T-cell (primary cell): ENCODE data around the gene PSD4. TPM values are rescaled to one million over a fixed set of nuclear protein-coding genes. Genes with fewer than 3 reads are reported as not detected.

Experiments used
- ATAC-seq, 4 experiments: fragments of 200-7000 bp in 3 of 4; fragments of 150-1000 bp in 1 of 4; cut with Tn5 transposase; replicated peaks in 1 of 4; 1 replicate in 3 of 4; 2 replicates in 1 of 4; pipeline ENCODE4 v1.10.0; 2021; ENCODE audit warnings: moderate library complexity in 3 of 4, mild to moderate bottlenecking in 2 of 4, moderate number of reproducible peaks in 1 of 4
- CTCF ChIA-PET, 2 donors: fragments of 300-600 bp; sonication (Branson Sonifier 250); formaldehyde crosslinking; loops; one replicate each; lab custom pipeline; 2022; ENCODE audit warnings: antibody characterized with exemption in 2 of 2; lab: Charles Lee
- POLR2A ChIA-PET, 2 donors: fragments of 300-600 bp; sonication (Branson Sonifier 250); formaldehyde crosslinking; loops; one replicate each; lab custom pipeline; 2022; ENCODE audit warnings: antibody characterized with exemption in 2 of 2; lab: Charles Lee
- DNase-seq, 35 experiments: peaks; one replicate each; pipeline versions ENCODE4 v3.0.0 to v3.0.0-alpha.2; 2013 to 2023
- H3K27ac ChIP-seq: one replicate; pipeline ENCODE4 v1.5.1; 2013; ENCODE audit warnings: low read length
- H3K27me3 ChIP-seq, 2 experiments: replicated peaks in 1 of 2; 1 replicate in 1 of 2; 2 replicates in 1 of 2; pipeline versions ENCODE4 v1.6.1 to v1.7.0; 2013; ENCODE audit warnings: low read length in 1 of 2, mixed read lengths in 1 of 2; ENCODE audit not compliant: control insufficient read depth in 2 of 2, insufficient read depth in 2 of 2; ENCODE audit errors: extremely low read depth in 1 of 2
- H3K36me3 ChIP-seq, 2 donors: 1 replicate in 1 of 2; 2 replicates in 1 of 2; pipeline versions ENCODE4 v1.6.1 to v1.7.0; 2013; ENCODE audit warnings: low read length in 1 of 2; ENCODE audit not compliant: control insufficient read depth in 2 of 2, insufficient read depth in 1 of 2; ENCODE audit errors: extremely low read depth in 1 of 2
- H3K4me1 ChIP-seq, 2 experiments: 1 replicate in 1 of 2; 2 replicates in 1 of 2; pipeline versions ENCODE4 v1.6.1 to v1.7.0; 2013; ENCODE audit warnings: low read length in 2 of 2, mixed read lengths in 1 of 2; ENCODE audit not compliant: insufficient read depth in 2 of 2, control insufficient read depth in 1 of 2; ENCODE audit errors: extremely low read depth in 1 of 2
- H3K4me3 ChIP-seq, 2 donors: 1 replicate in 1 of 2; 2 replicates in 1 of 2; pipeline versions ENCODE4 v1.5.1 to v1.7.0; 2013; ENCODE audit warnings: mild to moderate bottlenecking in 2 of 2, low read length in 1 of 2, moderate library complexity in 1 of 2; ENCODE audit not compliant: control insufficient read depth in 1 of 2; ENCODE audit errors: extremely low read depth in 1 of 2
- H3K9me3 ChIP-seq: 2 replicates; pipeline ENCODE4 v1.7.0; 2013
- H3K27ac Mint-ChIP-seq, 2 donors: one replicate each; pipeline ENCODE4 v1.8.0; 2020 to 2021; ENCODE audit warnings: mild to moderate bottlenecking in 2 of 2, mixed read lengths in 2 of 2
- H3K27me3 Mint-ChIP-seq, 2 donors: one replicate each; pipeline ENCODE4 v1.8.0; 2021 to 2022; ENCODE audit warnings: mixed read lengths in 2 of 2
- H3K36me3 Mint-ChIP-seq: one replicate; pipeline ENCODE4 v1.8.0; 2021; ENCODE audit warnings: mixed read lengths
- H3K4me1 Mint-ChIP-seq, 3 donors: one replicate each; pipeline ENCODE4 v1.8.0; 2020 to 2022; ENCODE audit warnings: mixed read lengths in 3 of 3, mild to moderate bottlenecking in 1 of 3
- H3K4me3 Mint-ChIP-seq, 3 donors: one replicate each; pipeline ENCODE4 v1.8.0; 2020 to 2022; ENCODE audit warnings: mild to moderate bottlenecking in 3 of 3, mixed read lengths in 3 of 3, moderate library complexity in 3 of 3
- H3K9me3 Mint-ChIP-seq, 3 donors: one replicate each; pipeline ENCODE4 v1.8.0; 2020 to 2022; ENCODE audit warnings: mixed read lengths in 3 of 3
- WGBS: methylation state at CpG from one replicate; pipeline ENCODE4 v1.1.5; 2013; ENCODE audit warnings: missing lambda C conversion rate; ENCODE audit not compliant: insufficient coverage; 5-methylcytosine and 5-hydroxymethylcytosine counted together
- total RNA-seq, 35 experiments: library from RNA in 6 of 35; stranded (reverse) in 6 of 35; fragments of 120-200 nt in 1 of 35; gene quantifications; one replicate each; pipeline versions ENCODE4 v1.2.1 to v1.2.4 and lab custom pipeline; 2013 to 2026

Gene PSD4
- total RNA-seq, 5 donors from 2014 or later (not counting 1 experiment from before 2014, with no cell fraction given), result 145 to 217 (median 150) TPM

GRCh38 chr2:113186433-113186796 lies 12.6 kb downstream of the PSD4 start:
- no peaks in the 10 kb centered on the region for H3K27me3 ChIP-seq
- Mint-ChIP-seq H3K36me3 (peaks cover 47% of the 10 kb centered on the region), H3K4me1 (peaks cover 79 to 86% (median 83%) of the 10 kb centered on the region in 3 donors), H3K4me3 (peak overlapping the region in 1 of 3 donors; percentile 30), H3K27me3 (no peaks in the 10 kb centered on the region), H3K9me3 (no peaks in the 10 kb centered on the region), H3K27ac (peak overlapping the region; percentile 62 to 96)
- no peak for DNase-seq
- H3K9me3 ChIP-seq, result no peaks in the 10 kb centered on the region
- ChIA-PET POLR2A (no interaction called here), CTCF (no interaction called here)
- H3K4me3 ChIP-seq, result no peak overlapping the region
- no peak overlapping the region for H3K27ac ChIP-seq
- peaks cover 26 to 65% of the 10 kb centered on the region in 2 experiments for H3K4me1 ChIP-seq
- no peak for ATAC-seq
- H3K36me3 ChIP-seq, result peaks cover 21 to 85% of the 10 kb centered on the region in 2 donors
- 79% methylated on average over 3 of the region's 5 CpGs for WGBS

GRCh38 chr2:113187771-113188170 lies 14.0 kb downstream of the PSD4 start:
- DNase-seq (no peak), ATAC-seq (no peak)
- Histone ChIP-seq H3K4me1 (peaks cover 17 to 55% of the 10 kb centered on the region in 2 experiments), H3K36me3 (peaks cover 13 to 82% of the 10 kb centered on the region in 2 donors), H3K27me3 (peaks cover 0 to 3% of the 10 kb centered on the region in 2 experiments), H3K27ac (no peak overlapping the region), H3K4me3 (no peak overlapping the region), H3K9me3 (no peaks in the 10 kb centered on the region)
- Mint-ChIP-seq H3K27ac (peak overlapping the region; percentile 78 to 96), H3K9me3 (no peaks in the 10 kb centered on the region), H3K4me1 (peaks cover 65 to 72% (median 72%) of the 10 kb centered on the region in 3 donors), H3K36me3 (peaks cover 46% of the 10 kb centered on the region), H3K27me3 (no peaks in the 10 kb centered on the region), H3K4me3 (peak overlapping the region in 2 of 3 donors; percentile 1 to 21)
- ChIA-PET POLR2A (no interaction called here), CTCF (no interaction called here)
- no CpG with 5 or more reads among the region's 6 CpGs for WGBS

GRCh38 chr2:113190871-113191270 lies 17.1 kb downstream of the PSD4 start:
- ChIA-PET POLR2A (no interaction called here), CTCF (interaction anchor here in 1 of 2 donors (1.2 to 1.6 kb wide), 2 partner anchors 10 to 52 kb away, joined by 3 to 4 read pairs; no protein-coding TSS in a partner anchor)
- H3K4me1 ChIP-seq, result peaks cover 6 to 35% of the 10 kb centered on the region in 2 experiments
- peaks cover 0 to 3% of the 10 kb centered on the region in 2 experiments for H3K27me3 ChIP-seq
- H3K27ac Mint-ChIP-seq, result peak overlapping the region; percentile 89 to 94
- peaks cover 58% of the 10 kb centered on the region for H3K36me3 Mint-ChIP-seq
- H3K9me3 ChIP-seq, result no peaks in the 10 kb centered on the region
- ATAC-seq, result no peak
- peaks cover 14 to 81% of the 10 kb centered on the region in 2 donors for H3K36me3 ChIP-seq
- no peaks in the 10 kb centered on the region for H3K9me3 Mint-ChIP-seq
- no CpG with 5 or more reads among the region's 1 CpG for WGBS
- H3K27me3 Mint-ChIP-seq, result no peaks in the 10 kb centered on the region
- no peak overlapping the region for H3K4me3 Mint-ChIP-seq
- no peak overlapping the region for H3K27ac ChIP-seq
- DNase-seq, result no peak
- no peak overlapping the region for H3K4me3 ChIP-seq
- H3K4me1 Mint-ChIP-seq, result peaks cover 42 to 60% (median 43%) of the 10 kb centered on the region in 3 donors

GRCh38 chr2:113192459-113193100 lies 18.8 kb downstream of the PSD4 start:
- 100% methylated on average over 3 of the region's 7 CpGs for WGBS
- Histone ChIP-seq H3K4me3 (no peak overlapping the region), H3K27me3 (peaks cover 0 to 3% of the 10 kb centered on the region in 2 experiments), H3K4me1 (peaks cover 5 to 26% of the 10 kb centered on the region in 2 experiments), H3K36me3 (peaks cover 18 to 84% of the 10 kb centered on the region in 2 donors), H3K9me3 (no peaks in the 10 kb centered on the region), H3K27ac (no peak overlapping the region)
- Mint-ChIP-seq H3K9me3 (no peaks in the 10 kb centered on the region), H3K27ac (peak overlapping the region; percentile 15 to 71), H3K4me1 (peaks cover 30 to 61% (median 36%) of the 10 kb centered on the region in 3 donors), H3K36me3 (peaks cover 63% of the 10 kb centered on the region), H3K4me3 (no peak overlapping the region), H3K27me3 (no peaks in the 10 kb centered on the region)
- ChIA-PET POLR2A (no interaction called here), CTCF (interaction anchor here in 1 of 2 donors (1.2 kb wide), 1 partner anchor 58 kb away, joined by 4 read pairs; no protein-coding TSS in a partner anchor)
- no peak for DNase-seq
- ATAC-seq, result no peak

- POLR2A ChIA-PET, result no interaction called here
- no peak for ATAC-seq
- Histone ChIP-seq H3K27ac (no peak overlapping the region), H3K4me1 (peaks cover 0 to 25% of the 10 kb centered on the region in 2 experiments), H3K4me3 (no peak overlapping the region), H3K36me3 (peaks cover 20 to 92% of the 10 kb centered on the region in 2 donors), H3K27me3 (peaks cover 0 to 3% of the 10 kb centered on the region in 2 experiments), H3K9me3 (no peaks in the 10 kb centered on the region)
- Mint-ChIP-seq H3K4me3 (no peak overlapping the region), H3K27me3 (no peaks in the 10 kb centered on the region), H3K4me1 (peaks cover 5 to 41% (median 11%) of the 10 kb centered on the region in 3 donors), H3K9me3 (no peaks in the 10 kb centered on the region), H3K36me3 (peaks cover 59% of the 10 kb centered on the region), H3K27ac (peak overlapping the region; percentile 82)
- CTCF ChIA-PET, result interaction anchor here in 1 of 2 donors (5.1 kb wide), 1 partner anchor 59 kb away, joined by 73 read pairs; no protein-coding TSS in a partner anchor
- WGBS, result 87% methylated on average over 10 of the region's 11 CpGs
- no peak for DNase-seq
These were observed 22.2 kb downstream of the PSD4 start for GRCh38 chr2:113195923-113196501.

GRCh38 chr2:113196839-113197238 lies 23.1 kb downstream of the PSD4 start:
- no peaks in the 10 kb centered on the region for H3K9me3 ChIP-seq
- ATAC-seq, result no peak
- ChIA-PET CTCF (interaction anchor here (0.7 to 5.1 kb wide), 2 partner anchors 59 to 60 kb away, joined by 5 to 73 read pairs; no protein-coding TSS in a partner anchor), POLR2A (no interaction called here)
- peaks cover 54% of the 10 kb centered on the region for H3K36me3 Mint-ChIP-seq
- peaks cover 0 to 3% of the 10 kb centered on the region in 2 experiments for H3K27me3 ChIP-seq
- peak overlapping the region; percentile 82 for H3K27ac Mint-ChIP-seq
- H3K4me1 Mint-ChIP-seq, result peaks cover 4 to 41% (median 11%) of the 10 kb centered on the region in 3 donors
- H3K9me3 Mint-ChIP-seq, result no peaks in the 10 kb centered on the region
- H3K4me1 ChIP-seq, result peaks cover 0 to 25% of the 10 kb centered on the region in 2 experiments
- H3K4me3 ChIP-seq, result no peak overlapping the region
- no peak for DNase-seq
- 97% methylated on average over 4 of the region's 4 CpGs for whole genome bisulfite sequencing
- peaks cover 25 to 96% of the 10 kb centered on the region in 2 donors for H3K36me3 ChIP-seq
- H3K27ac ChIP-seq, result no peak overlapping the region
- H3K4me3 Mint-ChIP-seq, result no peak overlapping the region
- no peaks in the 10 kb centered on the region for H3K27me3 Mint-ChIP-seq
